PFSK-1 (cell line): ENCODE results near the gene RELL1. TPM values are rescaled to one million over a fixed set of nuclear protein-coding genes. Genes with fewer than 3 reads are reported as not detected.

Experiments
- FOXP2 ChIP-seq: optimal IDR thresholded peaks from 2 replicates; pipeline ENCODE3; 2011; ENCODE audit warnings: borderline replicate concordance, control low read depth, inconsistent platforms; ENCODE audit not compliant: insufficient read depth; ENCODE audit errors: extremely low read length, extremely low read depth
- POLR2AphosphoS5 ChIP-seq: IDR thresholded peaks from 2 replicates; pipeline ENCODE4 v1.6.1; 2012; ENCODE audit warnings: low read depth, mild to moderate bottlenecking, control low read depth, low read length, moderate library complexity
- REST ChIP-seq, 2 experiments: IDR thresholded peaks; 2 replicates each; pipeline versions ENCODE4 v1.6.1 to v1.8.0; 2011 to 2012; ENCODE audit warnings: low read depth in 2 of 2, low read length in 2 of 2, control low read depth in 1 of 2, inconsistent platforms in 1 of 2, mild to moderate bottlenecking in 1 of 2, moderate library complexity in 1 of 2; ENCODE audit not compliant: insufficient read depth in 1 of 2
- SIN3A ChIP-seq: IDR thresholded peaks from 2 replicates; pipeline ENCODE4 v1.6.1; 2012; ENCODE audit warnings: mild to moderate bottlenecking, low read length, moderate library complexity, borderline replicate concordance; ENCODE audit not compliant: insufficient read depth
- TAF1 ChIP-seq: IDR thresholded peaks from 2 replicates; pipeline ENCODE4 v1.6.1; 2012; ENCODE audit warnings: low read length, control low read depth, borderline replicate concordance; ENCODE audit not compliant: insufficient read depth
- polyA plus RNA-seq: library from polyadenylated mRNA; unstranded; fragments of >200 nt; gene quantifications from one replicate; pipeline ENCODE4 v1.2.1, GENCODE V29; 2012; ENCODE audit warnings: low read depth, missing spikeins; ENCODE audit not compliant: insufficient read length

Gene RELL1
- not detected for polyA plus RNA-seq

GRCh38 chr4:37686373-37687193 is at the start of gene RELL1:
Gene RELL1, minus strand, starts transcription at chr4:37686376. Its CDS starts 89 bp downstream, at chr4:37686287.
- TF ChIP-seq TAF1 (no peak), FOXP2 (no peak), REST (IDR thresholded peaks at IDR 0.05; ENCODE audit: insufficient read depth in 1 of 2, low read depth in 2 of 2, low read length in 2 of 2) (no peak), SIN3A (no peak), POLR2AphosphoS5 (no peak)

GRCh38 chr4:37735578-37735977 is 49.4 kb upstream of the RELL1 start:
- TF ChIP-seq SIN3A, result no peak
- TF ChIP-seq POLR2AphosphoS5, result no peak
- no peak for TF ChIP-seq FOXP2
- no peak for TF ChIP-seq TAF1
- TF ChIP-seq REST (IDR thresholded peaks at IDR 0.05; ENCODE audit: insufficient read depth in 1 of 2, low read depth in 2 of 2, low read length in 2 of 2), result no peak

DNA sequence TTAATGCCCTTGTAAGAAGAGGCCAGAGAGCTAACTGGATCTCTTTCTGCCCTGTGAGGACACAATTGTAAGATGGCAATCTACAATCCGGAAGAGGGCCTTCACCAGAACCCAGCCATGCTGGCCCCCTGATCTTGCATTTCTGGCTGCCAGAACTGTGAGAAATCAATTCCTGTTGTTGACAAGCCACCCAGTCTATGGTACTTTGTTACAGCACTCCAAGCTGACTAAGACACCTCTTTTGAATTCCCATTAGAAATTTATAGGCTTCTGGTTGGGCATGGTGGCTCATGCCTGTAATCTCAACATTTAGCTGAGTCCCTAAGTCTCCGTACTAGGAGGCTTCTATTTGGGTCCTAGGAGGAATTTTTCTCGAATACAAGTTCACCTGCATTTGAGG is 48.8 kb upstream of the RELL1 start:
- TF ChIP-seq FOXP2 (no peak), SIN3A (no peak)

- TF ChIP-seq REST (IDR thresholded peaks at IDR 0.05; ENCODE audit: insufficient read depth in 1 of 2, low read depth in 2 of 2, low read length in 2 of 2) (no peak), SIN3A (no peak), TAF1 (no peak), POLR2AphosphoS5 (no peak), FOXP2 (no peak)
Measured at GRCh38 chr4:37733240-37733867, 47.2 kb upstream of the RELL1 start.

- TF ChIP-seq SIN3A, result no peak
- TF ChIP-seq POLR2AphosphoS5, result no peak
- no peak for TF ChIP-seq TAF1
- TF ChIP-seq FOXP2, result no peak
- TF ChIP-seq REST (IDR thresholded peaks at IDR 0.05; ENCODE audit: insufficient read depth in 1 of 2, low read depth in 2 of 2, low read length in 2 of 2), result no peak
Measured at GRCh38 chr4:37732526-37733186, 46.5 kb upstream of the RELL1 start.
